GM12878 (cell line): ENCODE results near the gene TRIM69. TPM values are rescaled to one million over a fixed set of nuclear protein-coding genes. Genes with fewer than 3 reads are reported as not detected.

ENCODE experiments used
- ATAC-seq: fragments of 200-7000 bp; cut with Tn5 transposase; 3 replicates; pipeline ENCODE4 v1.9.1; 2020; ENCODE audit warnings: mild to moderate bottlenecking, moderate library complexity
- BruUV-seq: library from RNA; stranded (reverse); fragments of 400-500 nt; replicated peaks from 2 replicates; lab custom pipeline; 2021; lab: Mats Ljungman, UMichigan
- CTCF ChIA-PET: fragments of 300-600 bp; sonication (Branson Sonifier 250); formaldehyde crosslinking; extraction: SDS; loops from one replicate; lab custom pipeline; 2021; ENCODE audit warnings: inconsistent platforms; lab: Yijun Ruan, JAX
- POLR2A ChIA-PET: fragments of 350-600 bp; formaldehyde crosslinking; extraction: SDS; loops from one replicate; lab custom pipeline; 2021; ENCODE audit warnings: inconsistent platforms; lab: Charles Lee
- RAD21 ChIA-PET: fragments of 300-600 bp; sonication (Branson Sonifier 250); formaldehyde crosslinking; loops from one replicate; lab custom pipeline; 2023; ENCODE audit warnings: antibody characterized with exemption; ENCODE audit not compliant: unreplicated experiment; lab: Charles Lee
- SMC1A ChIA-PET: fragments of 300-600 bp; sonication (Branson Sonifier 250); formaldehyde crosslinking; loops from one replicate; lab custom pipeline; 2023; ENCODE audit not compliant: unreplicated experiment, uncharacterized antibody; lab: Charles Lee
- DNase-seq: peaks from one replicate; pipeline ENCODE4 v3.0.0-alpha.2; 2011; ENCODE audit warnings: low read depth, low spot score
- FAIRE-seq: peaks from 3 replicates; lab custom pipeline; 2011; peaks lifted over from hg19 to GRCh38; lab: Jason Lieb, UNC
- H2AFZ ChIP-seq: 2 replicates; pipeline ENCODE4 v1.6.0; 2011; ENCODE audit warnings: low read depth, low read length, control low read depth; ENCODE audit not compliant: control insufficient read depth
- H3K27ac ChIP-seq: 2 replicates; pipeline ENCODE4 v1.5.1; 2011; ENCODE audit warnings: control low read depth; ENCODE audit not compliant: control insufficient read depth, insufficient read depth
- H3K27me3 ChIP-seq, 2 experiments: replicated peaks in 1 of 2; 2 replicates each; pipeline versions ENCODE4 v1.6.0 to v1.6.1; 2011; ENCODE audit warnings: low read length in 1 of 2; ENCODE audit not compliant: control insufficient read depth in 2 of 2, insufficient read depth in 2 of 2
- H3K36me3 ChIP-seq, 2 experiments: 2 replicates each; pipeline ENCODE4 v1.5.1; 2011; ENCODE audit warnings: low read length in 1 of 2; ENCODE audit not compliant: control insufficient read depth in 2 of 2, insufficient read depth in 2 of 2
- H3K4me1 ChIP-seq: 2 replicates; pipeline ENCODE4 v1.6.1; 2011; ENCODE audit warnings: mild to moderate bottlenecking, low read length, moderate library complexity, mixed read lengths; ENCODE audit not compliant: control insufficient read depth, insufficient read depth
- H3K4me2 ChIP-seq: 2 replicates; pipeline ENCODE4 v1.6.0; 2011; ENCODE audit warnings: control low read depth; ENCODE audit not compliant: control insufficient read depth, insufficient read depth
- H3K4me3 ChIP-seq: fragments of 200-600 bp; sonication (generic); 2 replicates; pipeline ENCODE4 v1.5.1; 2016
- H3K79me2 ChIP-seq: 2 replicates; pipeline ENCODE4 v1.6.0; 2011; ENCODE audit warnings: low read length; ENCODE audit not compliant: control insufficient read depth, insufficient read depth
- H3K9ac ChIP-seq: 2 replicates; pipeline ENCODE4 v1.8.0; 2011; ENCODE audit warnings: low read length, control low read depth, mixed read lengths; ENCODE audit not compliant: control insufficient read depth, insufficient read depth
- H3K9me3 ChIP-seq: replicated peaks from 3 replicates; pipeline ENCODE4 v1.5.1; 2011; ENCODE audit warnings: mild to moderate bottlenecking, low read length; ENCODE audit not compliant: control insufficient read depth, insufficient read depth
- H4K20me1 ChIP-seq: 2 replicates; pipeline ENCODE4 v1.6.0; 2011; ENCODE audit not compliant: control insufficient read depth, insufficient read depth
- ASH2L ChIP-seq: fragments of 300-600, 200-600 bp; sonication (generic); IDR thresholded peaks from 2 replicates; pipeline ENCODE4 v1.6.1; 2017; ENCODE audit warnings: low read depth, mild to moderate bottlenecking, borderline replicate concordance
- ATF7 ChIP-seq: fragments of 450-650 bp; IDR thresholded peaks from 2 replicates; pipeline ENCODE4 v1.6.1; 2016; ENCODE audit warnings: low read depth, mild to moderate bottlenecking
- CHD1 ChIP-seq: IDR thresholded peaks from 2 replicates; pipeline ENCODE4 v1.6.1; 2012; ENCODE audit warnings: low read depth, low read length, improper control_type of control experiment
- ETV6 ChIP-seq, 2 experiments: fragments of 450-650 bp in 1 of 2; IDR thresholded peaks in 1 of 2; conservative IDR thresholded peaks in 1 of 2; 2 replicates each; pipeline ENCODE4 v1.6.1; 2014; ENCODE audit warnings: antibody characterized with exemption in 1 of 2, borderline replicate concordance in 1 of 2, low read depth in 1 of 2, mild to moderate bottlenecking in 1 of 2, moderate library complexity in 1 of 2
- HDGF ChIP-seq: fragments of 450-650 bp; IDR thresholded peaks from 2 replicates; pipeline ENCODE4 v1.6.1; 2016; ENCODE audit warnings: antibody characterized with exemption
- IRF4 ChIP-seq: IDR thresholded peaks from 2 replicates; pipeline ENCODE4 v1.6.1; 2011; ENCODE audit warnings: low read depth, low read length
- MXI1 ChIP-seq: fragments of 150-350 bp; IDR thresholded peaks from 2 replicates; pipeline ENCODE4 v1.6.1; 2011; ENCODE audit warnings: low read depth, mild to moderate bottlenecking, inconsistent platforms, low read length, improper control_type of control experiment
- NFXL1 ChIP-seq: fragments of 450-650 bp; IDR thresholded peaks from 2 replicates; pipeline ENCODE4 v1.6.1; 2017; ENCODE audit warnings: antibody characterized with exemption, mild to moderate bottlenecking, borderline replicate concordance
- NR2C2 ChIP-seq: IDR thresholded peaks from 2 replicates; pipeline ENCODE4 v1.6.1; 2011; ENCODE audit warnings: borderline replicate concordance, low read depth; ENCODE audit not compliant: control insufficient read depth, insufficient read length
- PAX5 ChIP-seq: IDR thresholded peaks from 2 replicates; pipeline ENCODE4 v1.6.1; 2011; ENCODE audit warnings: low read depth, low read length, borderline replicate concordance
- RFX5 ChIP-seq: IDR thresholded peaks from 2 replicates; pipeline ENCODE4 v1.6.1; 2011; ENCODE audit warnings: low read depth, low read length, improper control_type of control experiment
- SPI1 ChIP-seq: IDR thresholded peaks from 2 replicates; pipeline ENCODE4 v1.6.1; 2011; ENCODE audit warnings: low read depth, mild to moderate bottlenecking, low read length, moderate library complexity, borderline replicate concordance; ENCODE audit not compliant: insufficient read depth
- WGBS: methylation state at CpG from one replicate; pipeline ENCODE4 v1.1.6; 2016; ENCODE audit warnings: low lambda C conversion rate; ENCODE audit not compliant: insufficient replicate concordance, insufficient coverage; ENCODE audit errors: missing lambda C conversion rate; 5-methylcytosine and 5-hydroxymethylcytosine counted together
- in situ Hi-C: fragments of 300-500 bp; cut with MboI; formaldehyde crosslinking; loops from 9 replicates; pipeline ENCODE4 v1.14.3; 2018; ENCODE audit warnings: mixed read lengths
- intact Hi-C: fragments of 100-400 bp; cut with micrococcal nuclease; formaldehyde crosslinking; loops from one replicate; pipeline ENCODE4 v1.14.2; 2022; ENCODE audit not compliant: unreplicated experiment
- polyA plus RNA-seq, 11 experiments: library from polyadenylated mRNA; depleted of rRNA in 4 of 11; unstranded in 6 of 11; stranded (reverse) in 5 of 11; fragments of >200 nt; fragmentation: Nextera tagmentation in 4 of 11; fragmentation: Illumina TruSeq in 1 of 11; extraction: Ambion mirVana in 4 of 11; extraction: Trizol in 1 of 11; gene quantifications; 1 replicate in 1 of 11; 2 replicates in 10 of 11; pipeline versions ENCODE4 v1.2.1 to v1.2.3, GENCODE V29; 2011 to 2016; ENCODE audit warnings: inconsistent platforms in 2 of 11, missing spikeins in 2 of 11, low read depth in 1 of 11
- total RNA-seq, 4 experiments: library from RNA; depleted of rRNA in 3 of 4; stranded (reverse); fragments of >200 nt in 3 of 4; fragmentation: Illumina TruSeq in 1 of 4; extraction: Trizol in 1 of 4; gene quantifications; 2 replicates each; pipeline versions ENCODE4 v1.2.1 to v1.2.3, GENCODE V29; 2013 to 2021
- TF ChIP-seq, protein P1 (sequence below), 3 experiments: IDR thresholded peaks in 2 of 3; conservative IDR thresholded peaks in 1 of 3; 2 replicates each; pipeline ENCODE4 v1.5.1; 2011; ENCODE audit warnings: low read depth in 3 of 3, low read length in 3 of 3, mild to moderate bottlenecking in 3 of 3, control low read depth in 2 of 3, moderate library complexity in 2 of 3, inconsistent platforms in 1 of 3, mixed read lengths in 1 of 3; ENCODE audit not compliant: control insufficient read depth in 2 of 3, insufficient read depth in 1 of 3; ENCODE audit errors: extremely low read depth in 1 of 3
- TF ChIP-seq, protein P2 (sequence below): IDR thresholded peaks from 2 replicates; pipeline ENCODE4 v1.6.1; 2011; ENCODE audit warnings: borderline replicate concordance, low read depth, mild to moderate bottlenecking, moderate library complexity, mixed read lengths, low read length; ENCODE audit not compliant: insufficient read depth; ENCODE audit errors: extremely low read length
- TF ChIP-seq, protein P3 (sequence below): IDR thresholded peaks from 2 replicates; pipeline ENCODE4 v1.6.1; 2011; ENCODE audit warnings: low read depth, mild to moderate bottlenecking, low read length, moderate library complexity, borderline replicate concordance; ENCODE audit errors: extremely low read depth

The TRIM69 gene
- total and polyA plus RNA-seq, 10 of the 15 experiments (the other 5 are each of a cell fraction or from before 2014, with no cell fraction given): 11.2 to 52.7 (median 37.8) TPM

DNA sequence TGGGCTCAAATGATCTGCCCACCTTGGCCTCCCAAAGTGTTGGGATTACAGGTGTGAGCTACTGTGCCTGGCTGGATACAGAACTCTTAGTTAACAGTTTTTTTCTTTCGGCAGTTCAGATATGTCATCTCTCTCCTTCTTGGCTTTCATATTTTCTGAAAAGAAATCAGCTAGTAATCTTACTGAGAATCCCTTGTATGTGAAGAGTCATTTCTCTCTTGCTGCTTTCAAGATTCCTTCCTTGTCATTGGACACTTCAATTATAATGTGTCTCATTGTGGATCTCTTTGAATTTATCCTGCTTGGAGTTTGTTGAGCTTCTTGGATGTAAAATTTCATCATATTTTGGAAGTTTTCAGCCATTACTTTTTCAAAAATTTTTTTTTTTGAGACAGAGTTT is 17.0 kb downstream of the TRIM69 start:
- in situ Hi-C loops: no loop called here
- RAD21 ChIA-PET: no interaction called here

More for the DNA sequence above, 17.0 kb downstream of the TRIM69 start:
- Histone ChIP-seq H3K4me1 (no peaks in the 10 kb centered on the region), H3K9ac (no peak overlapping the region), H3K27me3 (no peaks in the 10 kb centered on the region), H3K9me3 (no peaks in the 10 kb centered on the region; the same call in 2 of the 3 replicates), H3K79me2 (no peaks in the 10 kb centered on the region), H3K4me3 (no peak overlapping the region), H2AFZ (no peak overlapping the region), H3K36me3 (no peaks in the 10 kb centered on the region), H3K27ac (no peak overlapping the region), H4K20me1 (no peaks in the 10 kb centered on the region), H3K4me2 (no peak overlapping the region)
- no TSS peak for BruUV-seq
- DNase-seq: no peak
- SMC1A ChIA-PET: interaction anchor here (1.1 to 2.7 kb wide), 2 partner anchors 16 to 25 kb away, joined by 3 to 13 read pairs; partner anchors contain the start of gene TRIM69
- intact Hi-C loops: no loop called here
- TF ChIP-seq IRF4 (no peak), PAX5 (no peak), ETV6 (conservative IDR thresholded peaks at IDR 0.05 in 1 of 2, IDR thresholded peaks at IDR 0.05 in 1 of 2; ENCODE audit: borderline replicate concordance in 1 of 2, low read depth in 1 of 2) (no peak), ATF7 (no peak), NR2C2 (no peak), MXI1 (no peak), SPI1 (no peak), HDGF (no peak), RFX5 (no peak), CHD1 (no peak), NFXL1 (no peak), ASH2L (no peak)
- TF ChIP-seq, protein P1, sequence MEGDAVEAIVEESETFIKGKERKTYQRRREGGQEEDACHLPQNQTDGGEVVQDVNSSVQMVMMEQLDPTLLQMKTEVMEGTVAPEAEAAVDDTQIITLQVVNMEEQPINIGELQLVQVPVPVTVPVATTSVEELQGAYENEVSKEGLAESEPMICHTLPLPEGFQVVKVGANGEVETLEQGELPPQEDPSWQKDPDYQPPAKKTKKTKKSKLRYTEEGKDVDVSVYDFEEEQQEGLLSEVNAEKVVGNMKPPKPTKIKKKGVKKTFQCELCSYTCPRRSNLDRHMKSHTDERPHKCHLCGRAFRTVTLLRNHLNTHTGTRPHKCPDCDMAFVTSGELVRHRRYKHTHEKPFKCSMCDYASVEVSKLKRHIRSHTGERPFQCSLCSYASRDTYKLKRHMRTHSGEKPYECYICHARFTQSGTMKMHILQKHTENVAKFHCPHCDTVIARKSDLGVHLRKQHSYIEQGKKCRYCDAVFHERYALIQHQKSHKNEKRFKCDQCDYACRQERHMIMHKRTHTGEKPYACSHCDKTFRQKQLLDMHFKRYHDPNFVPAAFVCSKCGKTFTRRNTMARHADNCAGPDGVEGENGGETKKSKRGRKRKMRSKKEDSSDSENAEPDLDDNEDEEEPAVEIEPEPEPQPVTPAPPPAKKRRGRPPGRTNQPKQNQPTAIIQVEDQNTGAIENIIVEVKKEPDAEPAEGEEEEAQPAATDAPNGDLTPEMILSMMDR (IDR thresholded peaks at IDR 0.05 in 2 of 3, conservative IDR thresholded peaks at IDR 0.05 in 1 of 3; ENCODE audit: control insufficient read depth in 2 of 3, extremely low read depth in 1 of 3, insufficient read depth in 1 of 3, low read depth in 3 of 3, low read length in 3 of 3): no peak
- TF ChIP-seq, protein P2, sequence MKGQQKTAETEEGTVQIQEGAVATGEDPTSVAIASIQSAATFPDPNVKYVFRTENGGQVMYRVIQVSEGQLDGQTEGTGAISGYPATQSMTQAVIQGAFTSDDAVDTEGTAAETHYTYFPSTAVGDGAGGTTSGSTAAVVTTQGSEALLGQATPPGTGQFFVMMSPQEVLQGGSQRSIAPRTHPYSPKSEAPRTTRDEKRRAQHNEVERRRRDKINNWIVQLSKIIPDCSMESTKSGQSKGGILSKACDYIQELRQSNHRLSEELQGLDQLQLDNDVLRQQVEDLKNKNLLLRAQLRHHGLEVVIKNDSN: no peak
- TF ChIP-seq, protein P3, sequence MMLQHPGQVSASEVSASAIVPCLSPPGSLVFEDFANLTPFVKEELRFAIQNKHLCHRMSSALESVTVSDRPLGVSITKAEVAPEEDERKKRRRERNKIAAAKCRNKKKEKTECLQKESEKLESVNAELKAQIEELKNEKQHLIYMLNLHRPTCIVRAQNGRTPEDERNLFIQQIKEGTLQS: no peak
- CTCF ChIA-PET: no interaction called here
- ATAC-seq: no peak
- POLR2A ChIA-PET: interaction anchor here (0.5 kb wide), 1 partner anchor 157 kb away, joined by 4 read pairs; no protein-coding TSS in a partner anchor
- 100% methylated on average over 1 of the region's 1 CpG for WGBS
- no peak for FAIRE-seq
